HL-60 (cell line): ENCODE results near the gene SCML2.
A peak's percentile ranks its signal among the peaks of the same experiment; 100 is the strongest.

ENCODE experiments used
- DNase-seq, 2 experiments: peaks; one replicate each; pipeline ENCODE4 v3.0.0-alpha.2; 2010 to 2020; ENCODE audit warnings: low read depth in 1 of 2, low spot score in 1 of 2
- H3K27ac ChIP-seq: fragments of 250-450 bp; sonication (Bioruptor Pico); replicated peaks from 2 replicates; pipeline ENCODE4 v1.5.1; 2020; ENCODE audit warnings: mild to moderate bottlenecking, moderate library complexity
- H3K27me3 ChIP-seq: fragments of 250-450 bp; sonication (Bioruptor Pico); 2 replicates; pipeline ENCODE4 v1.5.1; 2021; ENCODE audit warnings: mild to moderate bottlenecking, moderate library complexity; ENCODE audit not compliant: insufficient read depth, poor library complexity, severe bottlenecking
- H3K4me3 ChIP-seq: replicated peaks from 2 replicates; pipeline ENCODE4 v1.5.1; 2011; ENCODE audit warnings: mild to moderate bottlenecking, control low read depth, low read length; ENCODE audit not compliant: insufficient read depth
- CTCF ChIP-seq: IDR thresholded peaks from one replicate; pipeline ENCODE4 v1.5.1; 2011; ENCODE audit warnings: low read length, control low read depth, inconsistent platforms; ENCODE audit not compliant: insufficient read depth
- GABPA ChIP-seq: IDR thresholded peaks from 2 replicates; pipeline ENCODE4 v1.6.1; 2012; ENCODE audit warnings: low read depth
- POLR2AphosphoS5 ChIP-seq: IDR thresholded peaks from 2 replicates; pipeline ENCODE4 v1.6.1; 2012; ENCODE audit warnings: low read depth
- REST ChIP-seq: IDR thresholded peaks from 2 replicates; pipeline ENCODE4 v1.6.1; 2012; ENCODE audit warnings: low read depth; ENCODE audit not compliant: insufficient replicate concordance
- SPI1 ChIP-seq: IDR thresholded peaks from 2 replicates; pipeline ENCODE4 v1.6.1; 2012; ENCODE audit warnings: low read depth, mild to moderate bottlenecking, borderline replicate concordance

SCML2 gene

DNA sequence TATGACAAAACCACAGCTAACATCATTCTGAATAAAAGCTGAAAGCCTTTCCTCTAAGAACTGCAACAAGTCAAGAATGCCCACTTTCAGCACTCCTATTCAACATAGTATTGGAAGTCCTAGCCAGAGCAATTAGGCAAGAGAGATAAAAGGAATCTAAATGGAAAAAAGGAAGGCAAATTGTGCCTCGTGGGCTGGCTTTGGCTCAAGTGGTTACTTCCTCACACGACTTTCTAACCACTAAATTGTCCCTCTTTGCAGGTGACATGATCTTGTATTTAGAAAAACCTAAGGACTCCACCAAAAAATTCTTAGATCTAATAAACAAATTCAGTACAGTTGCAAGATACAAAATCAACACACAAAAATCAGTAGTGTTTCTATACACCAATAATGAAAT, 57.2 kb downstream of the SCML2 start:
- peak in 1 of 2 experiments; percentile 6 for DNase-seq
- H3K27ac ChIP-seq = no peak overlapping the region

DNA sequence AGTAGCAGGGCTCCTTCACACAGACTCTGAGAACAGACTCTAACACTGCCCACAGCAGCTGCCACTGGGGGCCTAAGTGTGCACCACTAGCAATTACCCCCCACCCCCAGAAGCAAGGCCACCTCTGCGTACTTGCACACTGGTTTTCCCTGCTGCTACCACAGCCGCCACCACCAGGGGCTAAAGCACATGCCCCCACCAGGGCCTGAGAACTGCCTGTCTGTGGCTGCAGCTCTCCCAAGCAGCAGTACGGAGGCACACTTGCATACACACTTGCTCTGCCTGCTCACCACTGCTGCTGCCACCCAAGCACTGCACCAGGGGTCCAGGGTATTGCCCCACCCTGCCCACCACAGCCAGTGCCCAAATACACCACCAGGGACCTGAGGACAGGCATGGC, 59.6 kb downstream of the SCML2 start:
- TF ChIP-seq REST (no peak), POLR2AphosphoS5 (no peak), SPI1 (no peak), CTCF (no peak), GABPA (no peak)
- H3K4me3 ChIP-seq = no peak overlapping the region

More for the DNA sequence above, 57.2 kb downstream of the SCML2 start:
- H3K27me3 ChIP-seq = no peaks in the 10 kb centered on the region
- H3K4me3 ChIP-seq = no peak overlapping the region
- TF ChIP-seq CTCF (no peak), SPI1 (peak; percentile 24; the same call in 1 of the 2 replicates)

GRCh38 chrX:18291006-18291545, 63.4 kb downstream of the SCML2 start:
- Histone ChIP-seq H3K4me3 (no peak overlapping the region), H3K27ac (no peak overlapping the region), H3K27me3 (no peaks in the 10 kb centered on the region)
- no peak for DNase-seq
- TF ChIP-seq SPI1 = no peak
- no peak for TF ChIP-seq POLR2AphosphoS5
- no peak for TF ChIP-seq CTCF
- TF ChIP-seq REST = no peak
- TF ChIP-seq GABPA = no peak

More for the DNA sequence above, 59.6 kb downstream of the SCML2 start:
- DNase-seq = no peak
- H3K27ac ChIP-seq = no peak overlapping the region
- H3K27me3 ChIP-seq = no peaks in the 10 kb centered on the region

- Histone ChIP-seq H3K27ac (no peak overlapping the region), H3K27me3 (no peaks in the 10 kb centered on the region), H3K4me3 (no peak overlapping the region)
- TF ChIP-seq REST (no peak), GABPA (no peak), CTCF (no peak)
- DNase-seq = no peak
Observed at GRCh38 chrX:18290200-18290599, 64.3 kb downstream of the SCML2 start.
